GM12878 (cell line): ENCODE measurements around the gene NTM.

Source experiments
- CBFB ChIP-seq: IDR thresholded peaks from 2 replicates; pipeline ENCODE4 v1.6.1; 2016; ENCODE audit warnings: antibody characterized with exemption, low read depth
- CHD4 ChIP-seq: fragments of 200-600 bp; sonication (generic); IDR thresholded peaks from 2 replicates; pipeline ENCODE4 v1.6.1; 2016; ENCODE audit warnings: mild to moderate bottlenecking
- POLR2A ChIP-seq: IDR thresholded peaks from 2 replicates; pipeline ENCODE4 v1.6.1; 2011; ENCODE audit warnings: low read depth, mild to moderate bottlenecking, low read length
- RAD21 ChIP-seq: IDR thresholded peaks from 2 replicates; pipeline ENCODE4 v1.6.1; 2011; ENCODE audit warnings: mild to moderate bottlenecking, low read depth, low read length, moderate library complexity; ENCODE audit not compliant: insufficient read depth
- SIN3A ChIP-seq: IDR thresholded peaks from 2 replicates; pipeline ENCODE4 v1.6.1; 2012; ENCODE audit warnings: low read depth, low read length, improper control_type of control experiment
- SMAD5 ChIP-seq: IDR thresholded peaks from 2 replicates; pipeline ENCODE4 v1.6.1; 2016; ENCODE audit warnings: antibody characterized with exemption, low read depth
- SP1 ChIP-seq: IDR thresholded peaks from one replicate; pipeline ENCODE4 v1.6.1; 2011; ENCODE audit warnings: low read depth, low read length
- TF ChIP-seq, protein P1 (sequence below), 3 experiments: IDR thresholded peaks in 2 of 3; conservative IDR thresholded peaks in 1 of 3; 2 replicates each; pipeline ENCODE4 v1.5.1; 2011; ENCODE audit warnings: low read depth in 3 of 3, low read length in 3 of 3, mild to moderate bottlenecking in 3 of 3, control low read depth in 2 of 3, moderate library complexity in 2 of 3, inconsistent platforms in 1 of 3, mixed read lengths in 1 of 3; ENCODE audit not compliant: control insufficient read depth in 2 of 3, insufficient read depth in 1 of 3; ENCODE audit errors: extremely low read depth in 1 of 3
- TF ChIP-seq, protein P2 (sequence below): fragments of 450-650 bp; IDR thresholded peaks from 2 replicates; pipeline ENCODE4 v1.6.1; 2017; ENCODE audit warnings: mild to moderate bottlenecking, low read depth, inconsistent platforms; ENCODE audit not compliant: poor library complexity, severe bottlenecking

DNA sequence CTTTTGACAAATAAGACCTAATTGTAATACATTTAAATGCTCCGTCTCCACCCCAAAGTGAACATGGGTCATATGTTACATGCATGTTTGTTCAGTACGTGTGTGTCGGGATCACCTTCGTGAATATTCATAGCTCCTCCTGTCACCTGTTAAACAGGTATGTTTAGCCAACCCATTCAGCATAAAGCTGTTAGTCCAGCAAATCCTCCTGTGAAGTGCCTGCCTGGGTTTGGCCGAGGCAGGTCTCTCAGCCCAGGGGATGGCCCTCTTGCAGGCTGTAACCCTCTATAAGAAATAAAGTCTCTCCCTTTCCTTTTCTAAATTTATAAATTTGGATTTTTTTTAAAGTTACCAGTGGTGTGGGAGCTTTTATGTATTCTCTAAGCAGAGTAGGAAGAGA is 38.9 kb upstream of the NTM start:
- TF ChIP-seq SIN3A (no peak), CHD4 (no peak), POLR2A (no peak), RAD21 (no peak), SMAD5 (no peak), CBFB (no peak), SP1 (no peak)
- TF ChIP-seq, protein P1, sequence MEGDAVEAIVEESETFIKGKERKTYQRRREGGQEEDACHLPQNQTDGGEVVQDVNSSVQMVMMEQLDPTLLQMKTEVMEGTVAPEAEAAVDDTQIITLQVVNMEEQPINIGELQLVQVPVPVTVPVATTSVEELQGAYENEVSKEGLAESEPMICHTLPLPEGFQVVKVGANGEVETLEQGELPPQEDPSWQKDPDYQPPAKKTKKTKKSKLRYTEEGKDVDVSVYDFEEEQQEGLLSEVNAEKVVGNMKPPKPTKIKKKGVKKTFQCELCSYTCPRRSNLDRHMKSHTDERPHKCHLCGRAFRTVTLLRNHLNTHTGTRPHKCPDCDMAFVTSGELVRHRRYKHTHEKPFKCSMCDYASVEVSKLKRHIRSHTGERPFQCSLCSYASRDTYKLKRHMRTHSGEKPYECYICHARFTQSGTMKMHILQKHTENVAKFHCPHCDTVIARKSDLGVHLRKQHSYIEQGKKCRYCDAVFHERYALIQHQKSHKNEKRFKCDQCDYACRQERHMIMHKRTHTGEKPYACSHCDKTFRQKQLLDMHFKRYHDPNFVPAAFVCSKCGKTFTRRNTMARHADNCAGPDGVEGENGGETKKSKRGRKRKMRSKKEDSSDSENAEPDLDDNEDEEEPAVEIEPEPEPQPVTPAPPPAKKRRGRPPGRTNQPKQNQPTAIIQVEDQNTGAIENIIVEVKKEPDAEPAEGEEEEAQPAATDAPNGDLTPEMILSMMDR (IDR thresholded peaks at IDR 0.05 in 2 of 3, conservative IDR thresholded peaks at IDR 0.05 in 1 of 3; ENCODE audit: control insufficient read depth in 2 of 3, extremely low read depth in 1 of 3, insufficient read depth in 1 of 3, low read depth in 3 of 3, low read length in 3 of 3): no peak
- TF ChIP-seq, protein P2, sequence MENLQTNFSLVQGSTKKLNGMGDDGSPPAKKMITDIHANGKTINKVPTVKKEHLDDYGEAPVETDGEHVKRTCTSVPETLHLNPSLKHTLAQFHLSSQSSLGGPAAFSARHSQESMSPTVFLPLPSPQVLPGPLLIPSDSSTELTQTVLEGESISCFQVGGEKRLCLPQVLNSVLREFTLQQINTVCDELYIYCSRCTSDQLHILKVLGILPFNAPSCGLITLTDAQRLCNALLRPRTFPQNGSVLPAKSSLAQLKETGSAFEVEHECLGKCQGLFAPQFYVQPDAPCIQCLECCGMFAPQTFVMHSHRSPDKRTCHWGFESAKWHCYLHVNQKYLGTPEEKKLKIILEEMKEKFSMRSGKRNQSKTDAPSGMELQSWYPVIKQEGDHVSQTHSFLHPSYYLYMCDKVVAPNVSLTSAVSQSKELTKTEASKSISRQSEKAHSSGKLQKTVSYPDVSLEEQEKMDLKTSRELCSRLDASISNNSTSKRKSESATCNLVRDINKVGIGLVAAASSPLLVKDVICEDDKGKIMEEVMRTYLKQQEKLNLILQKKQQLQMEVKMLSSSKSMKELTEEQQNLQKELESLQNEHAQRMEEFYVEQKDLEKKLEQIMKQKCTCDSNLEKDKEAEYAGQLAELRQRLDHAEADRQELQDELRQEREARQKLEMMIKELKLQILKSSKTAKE: no peak
